CD4-positive, CD25-positive, alpha-beta regulatory T cell (primary cell): ENCODE measurements around the gene ROPN1B. TPM values are rescaled to one million over a fixed set of nuclear protein-coding genes. Genes with fewer than 3 reads are reported as not detected.

ENCODE experiments used
- polyA plus RNA-seq, 4 donors: library from polyadenylated mRNA; unstranded; fragments of 300-500 nt; fragmentation: Illumina TruSeq; gene quantifications; one replicate each; pipeline ENCODE4 v1.2.3, GENCODE V29; 2021
- total RNA-seq: library from RNA; stranded (reverse); gene quantifications from one replicate; pipeline ENCODE4 v1.2.3, GENCODE V29; 2022

ROPN1B gene
- total and polyA plus RNA-seq, 5 donors from 2014 or later = 0.12 TPM; not detected in 4

Other genes with a start within 250 kb of the ROPN1B start
- gene SLC41A3, start 114.9 kb downstream of the ROPN1B start, total RNA-seq = 40.3 TPM
- gene SLC41A3, start 114.9 kb downstream of the ROPN1B start, polyA plus RNA-seq = 10 to 100 TPM; 31.2 to 51.3 (median 38.2) TPM
- not detected for gene ALDH1L1, start 211.4 kb downstream of the ROPN1B start, total RNA-seq
- under 1 TPM in 1 of 4 donors, not detected in 3; 0.08 TPM for gene ALDH1L1, start 211.4 kb downstream of the ROPN1B start, polyA plus RNA-seq